ENCODE measurements around the gene ABLIM2.

Gene ABLIM2

GRCh38 chr4:8136972-8137710, 21.5 kb downstream of the ABLIM2 start:
- no peak for TF ChIP-seq ZNF274 (IDR thresholded peaks at IDR 0.05; ENCODE audit: low read depth, low read length)
- no peak overlapping the region for H3K4me3 ChIP-seq (ENCODE audit: low read length)

GRCh38 chr4:8136529-8136928, 22.1 kb downstream of the ABLIM2 start:
- H3K4me3 ChIP-seq (ENCODE audit: low read length): no peak overlapping the region
- no peak for TF ChIP-seq ZNF274 (IDR thresholded peaks at IDR 0.05; ENCODE audit: low read depth, low read length)

DNA sequence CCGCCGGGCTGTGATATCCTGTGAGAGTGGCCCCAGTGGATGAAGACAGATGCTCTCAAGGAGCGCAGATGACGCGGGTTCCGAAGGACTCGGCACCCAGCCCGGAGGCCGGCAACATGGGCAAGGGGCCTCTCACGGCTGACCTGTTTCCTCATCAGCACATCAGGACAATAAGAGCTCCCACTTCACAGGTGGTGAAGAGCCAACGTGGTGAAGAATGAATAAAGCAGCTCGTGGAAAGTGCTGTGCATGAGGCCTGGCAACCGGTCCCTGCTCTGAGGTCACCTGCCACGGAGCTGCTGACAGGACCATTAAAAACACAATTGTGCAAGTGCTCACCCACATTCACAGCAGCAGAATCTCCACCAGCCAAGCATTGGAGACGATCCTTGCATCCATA, 22.9 kb downstream of the ABLIM2 start:
- TF ChIP-seq ZNF274 (IDR thresholded peaks at IDR 0.05; ENCODE audit: low read depth, low read length): no peak
- no peak overlapping the region for H3K4me3 ChIP-seq (ENCODE audit: low read length)

DNA sequence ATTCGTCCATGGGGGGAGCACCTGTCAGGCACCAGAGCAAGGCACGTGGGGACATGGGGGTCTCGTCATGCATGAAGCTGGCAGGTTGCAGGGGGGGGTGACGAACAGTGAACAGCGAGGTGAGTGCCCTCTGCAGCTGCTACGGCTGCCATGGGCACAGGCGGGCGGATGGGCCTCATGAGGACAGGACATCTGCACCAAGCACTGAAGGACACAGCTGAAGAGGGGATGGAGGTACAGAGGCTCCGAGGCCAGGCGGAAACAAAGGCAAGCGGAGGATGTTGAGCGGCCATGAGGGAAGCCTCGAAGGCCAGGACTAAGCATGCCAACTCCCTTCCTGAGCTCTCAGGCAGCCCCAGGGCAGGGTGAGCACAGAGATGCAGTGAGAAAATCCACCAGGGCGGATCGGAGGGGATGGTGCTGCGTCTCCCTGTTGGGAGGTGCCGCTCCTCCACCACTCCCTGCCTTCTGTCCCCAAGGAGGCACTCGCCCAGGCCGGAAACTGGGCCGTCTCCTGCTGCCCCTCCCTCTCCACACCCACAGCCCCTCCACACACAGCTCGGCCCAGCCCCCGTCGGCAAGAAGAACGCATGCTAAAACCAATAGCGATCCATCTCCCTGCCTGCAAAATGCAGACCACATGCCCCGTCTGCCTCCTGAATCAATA, 24.6 kb downstream of the ABLIM2 start:
- no peak for TF ChIP-seq ZNF274 (IDR thresholded peaks at IDR 0.05; ENCODE audit: low read depth, low read length)
- H3K4me3 ChIP-seq (ENCODE audit: low read length): no peak overlapping the region

DNA sequence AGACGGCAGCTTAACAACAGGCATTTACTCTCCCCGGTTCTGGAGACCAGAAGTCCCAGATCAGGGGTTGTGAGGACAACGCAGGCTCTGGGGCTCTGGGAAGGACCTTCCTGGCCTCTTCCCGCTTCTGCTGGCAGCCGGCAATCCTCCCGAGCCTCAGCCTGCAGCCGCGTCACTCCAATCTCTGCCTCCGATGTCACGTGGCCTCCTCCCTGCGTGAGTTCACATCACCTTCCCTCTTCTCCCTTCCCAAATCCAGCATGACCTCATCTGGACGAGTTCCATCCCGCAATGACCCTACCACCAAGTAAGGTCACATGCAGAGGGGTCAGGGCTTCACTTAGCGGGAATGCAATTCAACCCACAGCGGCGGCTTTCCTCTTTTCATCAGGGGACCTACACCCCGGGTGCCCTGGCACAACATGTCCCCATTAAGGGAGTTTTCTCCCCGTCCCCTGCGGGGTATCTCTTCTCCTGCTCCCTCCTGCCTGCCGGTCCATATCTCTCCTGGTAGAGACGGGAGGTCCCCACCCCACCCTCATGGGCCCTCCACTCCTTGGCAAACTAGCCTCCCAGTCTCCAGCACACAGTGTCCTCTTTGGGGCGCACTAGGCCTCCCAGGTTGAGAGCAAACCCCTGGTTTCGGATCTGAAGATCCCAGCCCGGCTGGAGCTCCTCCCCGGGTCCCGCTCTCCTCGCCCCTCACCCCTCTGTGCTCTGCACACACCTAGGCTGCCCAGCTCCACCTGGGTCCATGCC, 25.5 kb downstream of the ABLIM2 start:
- TF ChIP-seq ZNF274 (IDR thresholded peaks at IDR 0.05; ENCODE audit: low read depth, low read length): no peak
- no peak overlapping the region for H3K4me3 ChIP-seq (ENCODE audit: low read length)

- H3K4me3 ChIP-seq (ENCODE audit: low read length): no peak overlapping the region
- TF ChIP-seq ZNF274 (IDR thresholded peaks at IDR 0.05; ENCODE audit: low read depth, low read length): no peak
Observed at GRCh38 chr4:8132400-8132799, 26.2 kb downstream of the ABLIM2 start.

DNA sequence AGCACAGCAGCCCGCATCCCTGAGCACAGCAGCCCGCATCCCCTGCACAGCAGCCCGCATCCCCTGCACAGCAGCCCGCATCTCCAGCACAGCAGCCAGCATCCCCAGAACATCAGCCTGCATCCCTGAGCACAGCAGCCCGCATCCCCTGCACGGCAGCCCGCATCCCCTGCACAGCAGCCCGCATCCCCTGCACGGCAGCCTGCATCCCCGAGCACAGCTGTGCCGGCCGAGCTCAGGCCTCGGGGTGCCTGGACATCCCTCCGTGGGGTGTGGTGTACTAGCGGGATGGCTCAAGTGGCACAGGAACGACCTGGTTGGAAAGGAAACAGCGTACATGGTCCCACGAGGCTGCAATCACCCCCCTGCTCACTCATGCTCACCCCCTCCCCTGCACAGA, 26.8 kb downstream of the ABLIM2 start:
- H3K4me3 ChIP-seq (ENCODE audit: low read length): no peak overlapping the region
- TF ChIP-seq ZNF274 (IDR thresholded peaks at IDR 0.05; ENCODE audit: low read depth, low read length): no peak

GRCh38 chr4:8131210-8131609, 27.4 kb downstream of the ABLIM2 start:
- no peak overlapping the region for H3K4me3 ChIP-seq (ENCODE audit: low read length)
- TF ChIP-seq ZNF274 (IDR thresholded peaks at IDR 0.05; ENCODE audit: low read depth, low read length): no peak

DNA sequence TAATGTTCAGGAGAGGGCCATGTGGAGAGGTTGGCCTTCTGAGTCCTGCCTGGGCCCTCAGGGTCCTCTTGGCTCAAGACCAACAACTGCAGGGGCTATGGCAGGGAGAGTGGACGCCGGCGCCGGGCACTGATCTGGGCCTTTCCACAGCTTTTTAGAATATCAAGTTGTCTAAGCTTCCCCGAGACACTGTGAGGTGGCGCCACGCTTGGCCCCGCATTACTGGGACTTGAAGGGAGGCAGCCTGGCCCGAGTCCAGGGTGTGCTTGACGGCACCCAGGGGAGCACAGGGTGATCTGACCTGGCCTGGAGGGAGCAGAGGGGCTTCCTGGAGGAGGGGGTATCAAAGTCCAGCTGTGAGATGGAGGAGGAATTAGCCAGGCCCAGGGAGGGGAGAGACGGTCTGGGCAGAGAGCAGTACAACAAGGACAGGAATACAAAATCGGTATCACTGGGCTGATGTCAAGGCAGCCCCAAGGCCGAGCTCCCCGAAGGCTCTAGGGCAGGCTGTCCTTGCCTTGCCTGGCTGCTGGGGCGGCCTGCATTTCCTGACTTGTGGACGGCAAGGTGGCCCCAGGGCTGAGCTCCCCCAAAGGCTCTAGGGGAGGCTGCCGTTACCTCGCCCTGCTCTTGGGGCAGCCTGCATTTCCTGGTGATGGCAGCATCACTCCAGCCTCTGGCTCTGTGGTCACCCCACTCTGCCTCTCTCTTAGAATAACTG, 28.1 kb downstream of the ABLIM2 start:
- no peak overlapping the region for H3K4me3 ChIP-seq (ENCODE audit: low read length)
- no peak for TF ChIP-seq ZNF274 (IDR thresholded peaks at IDR 0.05; ENCODE audit: low read depth, low read length)

- no peak for TF ChIP-seq ZNF274 (IDR thresholded peaks at IDR 0.05; ENCODE audit: low read depth, low read length)
- H3K4me3 ChIP-seq (ENCODE audit: low read length): no peak overlapping the region
Observed at GRCh38 chr4:8129785-8130184, 28.8 kb downstream of the ABLIM2 start.

DNA sequence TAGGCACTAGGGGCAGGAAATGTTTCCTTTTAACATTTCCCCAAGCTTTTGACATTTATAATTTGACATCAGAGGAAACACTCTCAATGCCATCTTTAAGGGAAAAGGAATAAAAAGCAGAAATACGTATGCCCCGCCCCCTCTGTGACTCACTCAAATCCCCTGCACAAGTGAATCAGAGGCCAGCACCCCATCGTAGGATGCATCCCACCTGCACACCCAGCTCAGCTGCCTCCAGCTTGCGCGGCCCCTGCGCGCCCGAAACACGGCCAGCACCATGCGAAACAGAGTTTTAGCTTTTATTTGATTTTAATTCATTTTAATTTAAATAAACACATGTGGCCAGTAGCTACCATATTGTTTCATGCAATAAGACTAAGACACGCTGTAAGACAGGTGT, 29.5 kb downstream of the ABLIM2 start:
- no peak overlapping the region for H3K4me3 ChIP-seq (ENCODE audit: low read length)
- TF ChIP-seq ZNF274 (IDR thresholded peaks at IDR 0.05; ENCODE audit: low read depth, low read length): no peak

DNA sequence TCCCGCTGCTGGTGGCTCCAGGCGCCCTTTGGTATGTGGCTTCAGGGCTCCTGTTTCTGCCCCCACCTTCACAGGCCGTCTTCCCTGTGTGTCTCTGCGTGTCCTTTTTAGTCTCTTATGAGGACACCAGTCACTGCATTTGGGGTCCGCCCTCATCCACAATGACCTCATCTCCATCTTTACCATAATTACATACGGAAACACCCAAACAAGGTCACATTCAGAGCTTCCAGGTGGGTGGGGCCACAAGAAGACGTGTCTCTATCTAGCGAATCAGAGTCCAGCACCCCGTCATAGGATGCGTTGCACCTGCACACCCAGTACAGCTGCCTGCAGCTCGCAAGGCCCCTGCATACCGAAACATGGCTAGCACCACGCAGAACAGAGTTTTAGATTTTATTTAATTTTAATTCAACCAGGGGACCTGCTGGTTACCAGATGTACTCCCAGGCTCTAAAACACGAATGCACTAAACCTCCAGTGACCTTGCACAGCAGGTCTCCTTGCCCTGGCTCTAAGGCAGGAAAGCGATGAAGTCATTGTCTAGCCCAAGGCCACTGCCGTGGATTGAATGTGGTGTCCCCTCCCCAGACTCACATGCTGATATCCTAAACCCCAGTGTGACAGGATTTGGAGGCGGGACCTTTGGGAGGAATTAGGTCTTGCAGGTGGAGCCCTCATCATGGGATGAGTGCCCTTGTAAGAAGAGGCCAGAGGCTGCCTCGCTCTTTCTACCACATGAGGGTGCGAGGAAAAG, 30.3 kb downstream of the ABLIM2 start:
- H3K4me3 ChIP-seq (ENCODE audit: low read length): no peak overlapping the region
- TF ChIP-seq ZNF274 (IDR thresholded peaks at IDR 0.05; ENCODE audit: low read depth, low read length): no peak

DNA sequence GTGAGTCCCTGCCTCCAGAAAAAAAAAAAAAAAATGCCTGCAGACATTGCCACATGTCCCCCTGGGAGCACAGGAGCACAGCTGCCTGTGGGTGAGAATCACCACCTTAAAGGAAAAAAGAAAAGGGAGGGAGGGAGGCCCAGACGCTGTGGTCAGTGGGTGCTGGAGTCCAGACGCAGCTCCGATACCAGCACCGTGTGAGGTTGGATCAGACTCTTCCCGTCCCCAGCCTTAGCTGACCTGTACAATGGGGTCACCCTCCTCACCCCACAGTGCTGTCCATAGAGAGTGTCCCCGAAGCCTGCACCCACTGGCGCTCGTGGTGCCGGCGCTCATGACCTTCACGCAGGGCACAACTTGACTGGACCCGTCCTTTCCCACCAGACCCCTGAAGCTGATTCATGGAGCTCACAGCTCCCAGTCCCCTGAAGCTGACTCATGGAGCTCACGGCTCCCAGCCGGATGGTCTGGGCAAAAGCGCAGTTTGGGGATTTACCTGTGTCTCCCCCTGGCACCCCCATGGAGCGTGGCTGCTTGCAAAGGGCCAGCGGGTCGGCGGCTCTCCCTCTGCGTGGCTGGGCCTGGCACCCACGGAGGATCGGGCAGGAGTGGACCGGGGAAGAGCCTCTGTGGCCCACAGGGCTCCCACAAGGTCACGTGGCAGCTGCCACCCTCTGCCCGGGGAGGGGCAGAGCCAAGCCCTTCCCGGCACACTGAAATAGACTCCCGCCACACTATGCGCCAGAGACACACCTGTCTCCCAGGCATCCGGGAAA, 31.4 kb downstream of the ABLIM2 start:
- no peak for TF ChIP-seq ZNF274 (IDR thresholded peaks at IDR 0.05; ENCODE audit: low read depth, low read length)
- H3K4me3 ChIP-seq (ENCODE audit: low read length): no peak overlapping the region

Measured in GM08714 (cell line).